H9 (cell line): ENCODE results near the gene LARP4B. TPM values are rescaled to one million over a fixed set of nuclear protein-coding genes. Genes with fewer than 3 reads are reported as not detected.

Experiments used
- DNase-seq: peaks from one replicate; pipeline ENCODE4 v3.0.0-alpha.2; 2017
- H2AFZ ChIP-seq: one replicate; pipeline ENCODE4 v1.6.1; 2013; ENCODE audit warnings: mild to moderate bottlenecking, low read length, control low read depth, moderate library complexity
- H2AK5ac ChIP-seq: 2 replicates; pipeline ENCODE4 v1.6.1; 2013; ENCODE audit warnings: low read length, control low read depth, mixed read lengths; ENCODE audit not compliant: insufficient read length
- H2BK120ac ChIP-seq: one replicate; pipeline ENCODE4 v1.6.1; 2013; ENCODE audit warnings: low read depth, mild to moderate bottlenecking, low read length, control low read depth, inconsistent platforms; ENCODE audit not compliant: poor library complexity, severe bottlenecking
- H2BK12ac ChIP-seq: 2 replicates; pipeline ENCODE4 v1.6.1; 2013; ENCODE audit warnings: low read length, control low read depth, mixed read lengths, low read depth; ENCODE audit not compliant: insufficient read length
- H2BK15ac ChIP-seq: 2 replicates; pipeline ENCODE4 v1.6.1; 2013; ENCODE audit warnings: low read depth, low read length, control low read depth
- H2BK20ac ChIP-seq: one replicate; pipeline ENCODE4 v1.6.1; 2013; ENCODE audit warnings: low read depth, mild to moderate bottlenecking, low read length, control low read depth, inconsistent platforms; ENCODE audit not compliant: poor library complexity, severe bottlenecking
- H2BK5ac ChIP-seq: 2 replicates; pipeline ENCODE4 v1.6.1; 2013; ENCODE audit warnings: low read length, control low read depth, mixed read lengths; ENCODE audit not compliant: insufficient read length
- H3K14ac ChIP-seq: 2 replicates; pipeline ENCODE4 v1.6.1; 2013; ENCODE audit warnings: low read length, control low read depth; ENCODE audit not compliant: insufficient read depth
- H3K18ac ChIP-seq: 2 replicates; pipeline ENCODE4 v1.6.1; 2013; ENCODE audit warnings: low read depth, mild to moderate bottlenecking, mixed read lengths, low read length, control low read depth; ENCODE audit not compliant: insufficient read length
- H3K23ac ChIP-seq: 2 replicates; pipeline ENCODE4 v1.6.1; 2013; ENCODE audit warnings: low read length, control low read depth, mixed read lengths, low read depth; ENCODE audit not compliant: insufficient read length
- H3K23me2 ChIP-seq: 2 replicates; pipeline ENCODE4 v1.6.1; 2013; ENCODE audit warnings: low read depth, mild to moderate bottlenecking, mixed read lengths, low read length, control low read depth; ENCODE audit not compliant: insufficient read length, poor library complexity, severe bottlenecking
- H3K27ac ChIP-seq: 2 replicates; pipeline ENCODE4 v1.5.1; 2013; ENCODE audit warnings: low read length, control low read depth, mixed read lengths, low read depth; ENCODE audit not compliant: insufficient read length
- H3K27me3 ChIP-seq: 2 replicates; pipeline ENCODE4 v1.6.1; 2013; ENCODE audit warnings: low read length, control low read depth, inconsistent platforms; ENCODE audit not compliant: insufficient read depth
- H3K4ac ChIP-seq: 2 replicates; pipeline ENCODE4 v1.6.1; 2013; ENCODE audit warnings: low read depth, mild to moderate bottlenecking, control low read depth, inconsistent platforms, low read length, moderate library complexity
- H3K4me1 ChIP-seq: 2 replicates; pipeline ENCODE4 v1.6.1; 2013; ENCODE audit warnings: low read length, control low read depth, inconsistent platforms; ENCODE audit not compliant: insufficient read depth
- H3K4me2 ChIP-seq: 2 replicates; pipeline ENCODE4 v1.6.1; 2013; ENCODE audit warnings: low read length, control low read depth, mixed read lengths; ENCODE audit not compliant: insufficient read length, insufficient read depth
- H3K56ac ChIP-seq: 2 replicates; pipeline ENCODE4 v1.6.1; 2013; ENCODE audit warnings: low read depth, mild to moderate bottlenecking, mixed read lengths, low read length, control low read depth; ENCODE audit not compliant: insufficient read length
- H3K79me1 ChIP-seq: 2 replicates; pipeline ENCODE4 v1.6.1; 2013; ENCODE audit warnings: low read depth, mild to moderate bottlenecking, moderate library complexity, low read length, control low read depth, inconsistent platforms; ENCODE audit not compliant: insufficient read depth, poor library complexity, severe bottlenecking
- H3K79me2 ChIP-seq: 2 replicates; pipeline ENCODE4 v1.6.1; 2013; ENCODE audit warnings: low read length, control low read depth, inconsistent platforms; ENCODE audit not compliant: insufficient read depth
- H3K9ac ChIP-seq: 2 replicates; pipeline ENCODE4 v1.6.1; 2013; ENCODE audit warnings: low read length, control low read depth, mixed read lengths; ENCODE audit not compliant: insufficient read length; ENCODE audit errors: extremely low read depth
- H3K9me3 ChIP-seq: one replicate; pipeline ENCODE4 v1.6.1; 2013; ENCODE audit warnings: low read depth, low read length, inconsistent platforms; ENCODE audit not compliant: control insufficient read depth
- H3T11ph ChIP-seq: one replicate; pipeline ENCODE4 v1.6.1; 2013; ENCODE audit warnings: mild to moderate bottlenecking, low read length, control low read depth, inconsistent platforms
- H4K20me1 ChIP-seq: one replicate; pipeline ENCODE4 v1.6.1; 2013; ENCODE audit not compliant: control insufficient read depth, insufficient read length, insufficient read depth
- H4K5ac ChIP-seq: 2 replicates; pipeline ENCODE4 v1.6.1; 2013; ENCODE audit warnings: low read depth, mild to moderate bottlenecking, mixed read lengths, low read length, control low read depth; ENCODE audit not compliant: insufficient read length
- H4K8ac ChIP-seq: replicated peaks from 2 replicates; pipeline ENCODE4 v1.6.1; 2013; ENCODE audit warnings: low read length, control low read depth, mixed read lengths, low read depth; ENCODE audit not compliant: insufficient read length
- H4K91ac ChIP-seq: 2 replicates; pipeline ENCODE4 v1.6.1; 2013; ENCODE audit warnings: low read depth, mild to moderate bottlenecking, moderate library complexity, mixed read lengths, low read length, control low read depth; ENCODE audit not compliant: insufficient read length
- H3K27ac Mint-ChIP-seq, 3 experiments: 2 replicates in 2 of 3; 3 replicates in 1 of 3; pipeline ENCODE4 v1.8.0; 2020 to 2021; ENCODE audit warnings: mixed read lengths in 3 of 3, mild to moderate bottlenecking in 1 of 3, moderate library complexity in 1 of 3
- H3K27me3 Mint-ChIP-seq: 2 replicates; pipeline ENCODE4 v1.8.0; 2021; ENCODE audit warnings: low read depth, mild to moderate bottlenecking, moderate library complexity, mixed read lengths
- H3K36me3 Mint-ChIP-seq, 3 experiments: 2 replicates in 2 of 3; 3 replicates in 1 of 3; pipeline ENCODE4 v1.8.0; 2020 to 2021; ENCODE audit warnings: low read depth in 3 of 3, mixed read lengths in 3 of 3; ENCODE audit not compliant: insufficient read depth in 1 of 3
- H3K4me1 Mint-ChIP-seq, 2 experiments: 2 replicates each; pipeline ENCODE4 v1.8.0; 2020; ENCODE audit warnings: mixed read lengths in 2 of 2
- H3K4me3 Mint-ChIP-seq, 2 experiments: 2 replicates in 1 of 2; 3 replicates in 1 of 2; pipeline ENCODE4 v1.8.0; 2020 to 2021; ENCODE audit warnings: mild to moderate bottlenecking in 2 of 2, mixed read lengths in 2 of 2, moderate library complexity in 1 of 2
- H3K9me3 Mint-ChIP-seq, 2 experiments: 2 replicates in 1 of 2; 3 replicates in 1 of 2; pipeline ENCODE4 v1.8.0; 2020; ENCODE audit warnings: mild to moderate bottlenecking in 2 of 2, mixed read lengths in 2 of 2, moderate library complexity in 1 of 2
- WGBS: extraction: QIAGEN DNeasy Blood & Tissue Kit; methylation state at CpG from one replicate; pipeline ENCODE4 v1.1.7; 2013; ENCODE audit warnings: missing lambda C conversion rate, low lambda C conversion rate, mixed read lengths; ENCODE audit not compliant: insufficient read length; ENCODE audit errors: extremely low coverage; 5-methylcytosine and 5-hydroxymethylcytosine counted together
- total RNA-seq: library from RNA; stranded (reverse); gene quantifications from 2 replicates; pipeline ENCODE4 v1.2.1, GENCODE V29; 2021
- TF ChIP-seq, protein P1 (sequence below): fragments of 200-600 bp; sonication (generic); conservative IDR thresholded peaks from 3 replicates; pipeline ENCODE4 v1.8.0; 2021; ENCODE audit warnings: antibody characterized with exemption, mild to moderate bottlenecking

The LARP4B gene
- total RNA-seq, 1 experiment from 2014 or later, result 88.9 TPM

DNA sequence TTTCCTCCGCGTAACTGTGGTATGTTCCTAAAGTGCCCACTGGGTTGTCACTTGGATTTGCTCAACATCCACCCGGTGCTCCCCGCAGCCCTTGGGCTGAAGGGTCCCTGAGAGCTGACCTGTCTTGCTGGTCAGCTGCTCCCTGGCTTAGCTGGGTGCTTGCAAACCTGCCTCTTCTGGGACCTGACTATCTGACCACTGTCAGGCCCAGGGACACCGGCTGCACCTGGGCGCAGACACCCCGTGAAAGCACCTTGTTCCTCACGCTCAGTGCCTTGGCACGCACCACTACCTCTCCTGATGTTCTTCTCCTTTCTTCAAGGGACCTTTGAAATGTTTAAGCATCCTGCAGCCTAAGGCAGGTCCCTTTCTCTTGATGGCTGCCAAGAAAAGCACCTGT is 26.6 kb upstream of the LARP4B start:
- no peaks in the 10 kb centered on the region for H3K79me1 ChIP-seq
- peaks cover 23% of the 10 kb centered on the region for H3K27me3 Mint-ChIP-seq
- no peak overlapping the region for H3K27ac ChIP-seq
- H2BK5ac ChIP-seq, result no peak overlapping the region
- no peak overlapping the region for H2BK120ac ChIP-seq
- H3K9me3 ChIP-seq, result no peaks in the 10 kb centered on the region
- H3K9ac ChIP-seq, result no peak overlapping the region
- H2AK5ac ChIP-seq, result no peak overlapping the region
- H3K79me2 ChIP-seq, result no peaks in the 10 kb centered on the region
- H2BK15ac ChIP-seq, result no peak overlapping the region
- H3K23ac ChIP-seq, result no peak overlapping the region
- TF ChIP-seq, protein P1, sequence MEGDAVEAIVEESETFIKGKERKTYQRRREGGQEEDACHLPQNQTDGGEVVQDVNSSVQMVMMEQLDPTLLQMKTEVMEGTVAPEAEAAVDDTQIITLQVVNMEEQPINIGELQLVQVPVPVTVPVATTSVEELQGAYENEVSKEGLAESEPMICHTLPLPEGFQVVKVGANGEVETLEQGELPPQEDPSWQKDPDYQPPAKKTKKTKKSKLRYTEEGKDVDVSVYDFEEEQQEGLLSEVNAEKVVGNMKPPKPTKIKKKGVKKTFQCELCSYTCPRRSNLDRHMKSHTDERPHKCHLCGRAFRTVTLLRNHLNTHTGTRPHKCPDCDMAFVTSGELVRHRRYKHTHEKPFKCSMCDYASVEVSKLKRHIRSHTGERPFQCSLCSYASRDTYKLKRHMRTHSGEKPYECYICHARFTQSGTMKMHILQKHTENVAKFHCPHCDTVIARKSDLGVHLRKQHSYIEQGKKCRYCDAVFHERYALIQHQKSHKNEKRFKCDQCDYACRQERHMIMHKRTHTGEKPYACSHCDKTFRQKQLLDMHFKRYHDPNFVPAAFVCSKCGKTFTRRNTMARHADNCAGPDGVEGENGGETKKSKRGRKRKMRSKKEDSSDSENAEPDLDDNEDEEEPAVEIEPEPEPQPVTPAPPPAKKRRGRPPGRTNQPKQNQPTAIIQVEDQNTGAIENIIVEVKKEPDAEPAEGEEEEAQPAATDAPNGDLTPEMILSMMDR, result no peak
- H4K20me1 ChIP-seq, result no peaks in the 10 kb centered on the region
- H3K4me1 Mint-ChIP-seq, result peaks cover 0 to 5% of the 10 kb centered on the region in 2 experiments; a peak in 1 of 4 replicates
- H3K4me2 ChIP-seq, result no peak overlapping the region
- H3K23me2 ChIP-seq, result no peaks in the 10 kb centered on the region
- H4K5ac ChIP-seq, result no peak overlapping the region
- H4K91ac ChIP-seq, result no peak overlapping the region
- no peak overlapping the region for H3K56ac ChIP-seq
- H2BK20ac ChIP-seq, result no peak overlapping the region
- H3K18ac ChIP-seq, result no peak overlapping the region
- H3T11ph ChIP-seq, result no peak overlapping the region
- peaks cover 0 to 2% (median 0%) of the 10 kb centered on the region in 3 experiments; a peak in 1 of 7 replicates for H3K36me3 Mint-ChIP-seq
- no peak overlapping the region for H2BK12ac ChIP-seq
- DNase-seq, result no peak
- H2AFZ ChIP-seq, result no peak overlapping the region
- peaks cover 0 to 2% of the 10 kb centered on the region in 2 experiments; a peak in 1 of 5 replicates for H3K9me3 Mint-ChIP-seq
- H3K14ac ChIP-seq, result no peak overlapping the region
- no peak overlapping the region for H3K4me3 Mint-ChIP-seq
- H3K27ac Mint-ChIP-seq, result no peak overlapping the region
- no peaks in the 10 kb centered on the region for H3K27me3 ChIP-seq
- no peak overlapping the region for H4K8ac ChIP-seq
- WGBS, result no CpG with 5 or more reads among the region's 9 CpGs
- H3K4me1 ChIP-seq, result no peaks in the 10 kb centered on the region
- H3K4ac ChIP-seq, result no peak overlapping the region
